Measurements from ENCODE around the gene TAGLN2. TPM values are rescaled to one million over a fixed set of nuclear protein-coding genes. Genes with fewer than 3 reads are reported as not detected.

Gene TAGLN2
- total RNA-seq, 4 donors from 2014 or later: 65.1 to 235 (median 168) TPM

GRCh38 chr1:159953536-159954515, 28.5 kb upstream of the TAGLN2 start, which contains the start of gene SLAMF9:
Gene SLAMF9 (minus strand): TSS chr1:159954237. CDS start chr1:159954137, 100 bp downstream.
- H3K27me3 ChIP-seq: no peaks in the 10 kb centered on the region
- H3K27ac ChIP-seq: no peak within 1 kb of the TSS
- in situ Hi-C loops (cut with MboI; ENCODE audit: low pct_ligation_motif_present in 1 of 4, low pct_unique_long_range_greater_than_20kb in 1 of 4, low sequenced_read_pairs in 3 of 4): no loop called here
- H3K36me3 ChIP-seq: no peaks in the 10 kb centered on the region
- H3K4me1 ChIP-seq: peaks cover 0 to 17% (median 12%) of the 10 kb centered on the region in 4 donors
- no peak for TF ChIP-seq EP300 (IDR thresholded peaks at IDR 0.05; ENCODE audit: low read depth)
- TF ChIP-seq POLR2A (IDR thresholded peaks at IDR 0.05): no peak
- TF ChIP-seq POLR2AphosphoS5 (IDR thresholded peaks at IDR 0.05): no peak
- no peak for TF ChIP-seq CTCF (IDR thresholded peaks at IDR 0.05)
- H3K4me3 ChIP-seq: no peak within 1 kb of the TSS
- DNase-seq: no peak
- whole genome bisulfite sequencing, 2 donors (ENCODE audit: low coverage in 1 of 2): 64 to 86% methylated on average over 7 to 11 of the region's 11 CpGs
- H3K9me3 ChIP-seq: no peaks in the 10 kb centered on the region
- intact Hi-C loops (cut with DNase I; ENCODE audit: low total_unique reads): no loop called here

GRCh38 chr1:159952932-159953331, 27.6 kb upstream of the TAGLN2 start:
- Histone ChIP-seq H3K4me1 (peaks cover 0 to 24% (median 17%) of the 10 kb centered on the region in 4 donors), H3K9me3 (no peaks in the 10 kb centered on the region), H3K36me3 (no peaks in the 10 kb centered on the region), H3K27me3 (no peaks in the 10 kb centered on the region), H3K4me3 (no peak overlapping the region), H3K27ac (no peak overlapping the region)
- intact Hi-C loops (cut with DNase I; ENCODE audit: low total_unique reads) (no loop called here), in situ Hi-C loops (cut with MboI; ENCODE audit: low pct_ligation_motif_present in 1 of 4, low pct_unique_long_range_greater_than_20kb in 1 of 4, low sequenced_read_pairs in 3 of 4) (no loop called here)
- 83 to 85% methylated on average over 1 to 5 of the region's 5 CpGs for WGBS, 2 donors (ENCODE audit: low coverage in 1 of 2)
- no peak for TF ChIP-seq EP300 (IDR thresholded peaks at IDR 0.05; ENCODE audit: low read depth)
- no peak for TF ChIP-seq CTCF (IDR thresholded peaks at IDR 0.05)
- no peak for TF ChIP-seq POLR2A (IDR thresholded peaks at IDR 0.05)
- no peak for TF ChIP-seq POLR2AphosphoS5 (IDR thresholded peaks at IDR 0.05)
- no peak for DNase-seq

- in situ Hi-C loops (cut with MboI; ENCODE audit: low pct_ligation_motif_present in 1 of 4, low pct_unique_long_range_greater_than_20kb in 1 of 4, low sequenced_read_pairs in 3 of 4) (no loop called here), intact Hi-C loops (cut with DNase I; ENCODE audit: low total_unique reads) (no loop called here)
- H3K4me3 ChIP-seq: no peak overlapping the region
- peaks cover 0 to 28% (median 19%) of the 10 kb centered on the region in 4 donors for H3K4me1 ChIP-seq
- no peaks in the 10 kb centered on the region for H3K9me3 ChIP-seq
- no peaks in the 10 kb centered on the region for H3K27me3 ChIP-seq
- WGBS, 2 donors (ENCODE audit: low coverage in 1 of 2): 80 to 100% methylated on average over 1 of the region's 1 CpG
- TF ChIP-seq POLR2AphosphoS5 (IDR thresholded peaks at IDR 0.05): no peak
- no peak for TF ChIP-seq CTCF (IDR thresholded peaks at IDR 0.05)
- no peak for TF ChIP-seq EP300 (IDR thresholded peaks at IDR 0.05; ENCODE audit: low read depth)
- TF ChIP-seq POLR2A (IDR thresholded peaks at IDR 0.05): no peak
- no peak overlapping the region for H3K27ac ChIP-seq
- no peak for DNase-seq
- no peaks in the 10 kb centered on the region for H3K36me3 ChIP-seq
These were observed 26.2 kb upstream of the TAGLN2 start for GRCh38 chr1:159951551-159951950.

- TF ChIP-seq EP300 (IDR thresholded peaks at IDR 0.05; ENCODE audit: low read depth) (no peak), POLR2AphosphoS5 (IDR thresholded peaks at IDR 0.05) (no peak), POLR2A (IDR thresholded peaks at IDR 0.05) (no peak), CTCF (IDR thresholded peaks at IDR 0.05) (no peak)
- H3K4me3 ChIP-seq: no peak overlapping the region
- WGBS, 2 donors (ENCODE audit: low coverage in 1 of 2): 64 to 78% methylated on average over 2 of the region's 2 CpGs
These were observed 25.7 kb upstream of the TAGLN2 start for GRCh38 chr1:159951016-159951415.

More at GRCh38 chr1:159951016-159951415, 25.7 kb upstream of the TAGLN2 start:
- Histone ChIP-seq H3K4me1 (peaks cover 0 to 34% (median 23%) of the 10 kb centered on the region in 4 donors), H3K27ac (no peak overlapping the region), H3K36me3 (no peaks in the 10 kb centered on the region), H3K9me3 (no peaks in the 10 kb centered on the region), H3K27me3 (no peaks in the 10 kb centered on the region)
- in situ Hi-C loops (cut with MboI; ENCODE audit: low pct_ligation_motif_present in 1 of 4, low pct_unique_long_range_greater_than_20kb in 1 of 4, low sequenced_read_pairs in 3 of 4): no loop called here
- intact Hi-C loops (cut with DNase I; ENCODE audit: low total_unique reads): no loop called here
- DNase-seq: no peak

All from transverse colon (tissue), 4 donors.